SKM-1 treated with dmso at 0.1 percent for 144 hours (cell line): ENCODE results near the gene EIPR1.

Experiments used
- DNase-seq: peaks from one replicate; lab custom pipeline; 2025; ENCODE audit not compliant: unreplicated experiment; lab: John Stamatoyannopoulos, UW

EIPR1 gene

DNA sequence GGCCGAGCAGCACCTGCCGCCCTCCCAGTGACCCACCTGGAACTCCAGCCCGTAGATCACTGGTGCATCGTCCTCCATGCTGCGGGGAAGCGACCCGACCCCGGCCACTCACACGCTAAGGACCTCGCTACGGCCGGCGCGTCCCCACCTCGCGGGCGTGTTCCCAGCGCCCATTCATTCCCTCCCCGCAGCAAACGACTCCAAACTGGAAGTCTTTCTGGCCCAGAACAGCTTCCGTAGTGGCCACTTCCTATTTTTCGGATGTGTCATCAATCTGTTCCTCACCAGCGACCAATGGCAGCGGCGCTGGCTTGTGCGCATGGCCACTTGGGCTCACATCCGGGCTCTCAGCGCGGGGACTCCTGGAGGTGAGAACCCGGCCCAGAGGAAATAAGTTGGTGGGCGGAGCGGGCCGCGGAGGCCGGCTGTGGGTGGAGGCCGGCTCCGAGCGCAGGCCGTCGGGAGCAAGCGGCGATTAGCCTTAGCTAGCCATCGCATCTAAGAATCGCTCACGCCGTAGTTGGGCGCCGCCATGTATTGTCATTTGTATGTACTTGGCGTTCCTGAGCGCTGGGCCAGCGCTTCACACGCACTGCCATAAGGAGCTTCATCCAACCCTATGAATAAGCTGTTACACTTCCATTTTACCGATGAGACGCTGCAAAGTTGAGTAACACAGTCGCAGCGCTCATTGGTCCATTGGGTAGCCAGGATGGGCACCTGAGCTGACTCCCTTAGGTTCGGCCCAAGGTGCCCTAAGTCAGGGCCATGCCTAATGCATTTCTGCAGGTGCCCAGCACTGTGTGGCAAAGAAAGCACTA lies at the start of gene EIPR1:
EIPR1 (minus strand) TSS at position 207 of the 821 bp plus-strand sequence; CDS start at position 78, 129 bp downstream.
- DNase-seq, result peak; percentile 98

DNA sequence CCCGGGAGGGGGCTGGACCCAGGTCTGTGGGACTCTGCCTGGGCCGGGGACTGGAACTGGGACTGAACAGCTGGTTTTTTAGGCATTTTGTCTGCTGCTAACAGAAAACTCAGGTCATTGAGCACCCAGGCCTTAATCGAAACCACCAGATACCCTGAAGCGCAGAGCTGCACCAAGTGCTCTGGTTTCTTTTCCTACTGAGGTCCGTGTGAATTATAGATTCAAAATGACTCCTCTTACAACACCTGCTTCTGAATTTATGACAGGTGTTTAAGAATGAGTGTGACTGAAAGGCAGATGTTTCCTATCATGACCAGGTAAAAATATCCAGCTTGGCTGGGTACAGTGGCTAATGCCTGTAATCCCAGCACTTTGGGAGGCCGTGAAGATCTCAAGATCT lies 49.7 kb upstream of the EIPR1 start:
- no peak for DNase-seq

DNA sequence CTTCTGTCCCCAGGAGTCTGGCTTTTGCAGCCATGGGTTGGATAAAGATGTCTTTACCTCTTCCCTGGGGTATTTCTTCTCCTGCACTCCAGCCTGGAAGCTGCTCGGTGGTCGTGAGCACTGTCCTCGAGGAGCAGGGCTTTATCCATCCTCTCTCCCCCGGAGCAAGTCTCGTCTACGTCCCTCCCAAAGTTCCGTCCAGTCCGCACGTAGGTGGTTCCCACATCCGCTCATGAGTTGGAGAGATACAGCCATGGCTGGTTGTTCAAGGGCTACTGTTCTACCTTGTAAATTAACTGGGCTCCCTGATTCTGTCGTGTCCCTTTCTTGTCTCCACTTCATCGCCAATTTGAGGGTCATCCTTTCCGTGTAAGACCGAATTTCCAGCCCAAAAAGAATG lies 49.0 kb upstream of the EIPR1 start:
- DNase-seq, result no peak

- DNase-seq, result no peak
Measured at GRCh38 chr2:3424171-3424795, 46.7 kb upstream of the EIPR1 start.

DNA sequence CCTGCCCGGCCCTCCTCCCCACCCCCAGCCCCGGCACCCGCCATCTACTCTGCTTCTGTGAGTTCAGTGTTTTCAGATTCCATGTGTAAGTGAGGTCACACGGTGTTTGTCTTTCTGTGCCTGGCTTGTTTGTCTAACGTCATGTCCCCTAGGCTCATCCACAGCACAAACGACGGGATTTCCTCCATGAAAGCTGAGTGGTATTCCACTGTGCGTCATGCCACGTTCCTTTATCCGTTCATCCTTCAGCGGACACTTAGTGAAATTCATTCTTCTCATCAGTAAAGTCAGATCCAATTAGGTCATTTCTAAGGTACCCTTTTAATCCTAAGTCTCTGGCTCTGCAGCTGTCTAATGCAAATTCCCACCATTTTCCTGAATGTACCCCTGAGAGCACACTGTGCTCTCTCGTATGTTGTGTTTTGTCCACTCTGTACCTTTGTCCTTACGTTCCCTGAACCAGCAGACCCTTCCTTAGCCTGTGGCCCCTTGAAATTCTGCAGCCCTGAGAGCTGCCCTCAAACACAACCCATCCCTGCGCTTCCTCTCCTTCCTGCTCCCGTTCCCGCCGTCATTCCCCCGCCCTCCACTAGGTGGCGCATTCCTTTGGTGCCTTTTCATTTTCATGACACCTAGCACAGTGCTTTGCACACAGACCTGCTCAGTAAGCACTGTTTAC lies 46.0 kb upstream of the EIPR1 start:
- peak; percentile 46 for DNase-seq

- DNase-seq, result no peak
Measured at GRCh38 chr2:3422161-3422779, 44.7 kb upstream of the EIPR1 start.

DNA sequence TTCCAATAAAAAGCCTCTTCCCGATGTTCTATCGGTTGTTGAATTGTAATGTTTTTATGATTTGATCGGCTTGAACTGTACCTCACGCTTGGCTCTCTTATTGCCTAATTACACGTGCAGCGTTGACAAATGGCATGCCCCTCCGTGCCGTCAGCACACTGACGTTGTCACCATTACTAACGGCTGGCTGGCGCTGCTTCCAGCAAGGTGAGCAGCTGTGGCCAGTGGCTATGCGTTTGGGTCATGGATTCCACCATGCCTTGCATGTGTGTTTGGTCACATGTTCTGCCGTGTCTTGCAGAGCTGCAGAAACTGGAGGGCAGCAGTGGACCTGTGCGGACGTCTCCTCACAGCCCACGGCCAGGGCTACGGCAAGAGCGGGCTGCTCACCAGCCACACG lies 44.0 kb upstream of the EIPR1 start:
- no peak for DNase-seq

DNA sequence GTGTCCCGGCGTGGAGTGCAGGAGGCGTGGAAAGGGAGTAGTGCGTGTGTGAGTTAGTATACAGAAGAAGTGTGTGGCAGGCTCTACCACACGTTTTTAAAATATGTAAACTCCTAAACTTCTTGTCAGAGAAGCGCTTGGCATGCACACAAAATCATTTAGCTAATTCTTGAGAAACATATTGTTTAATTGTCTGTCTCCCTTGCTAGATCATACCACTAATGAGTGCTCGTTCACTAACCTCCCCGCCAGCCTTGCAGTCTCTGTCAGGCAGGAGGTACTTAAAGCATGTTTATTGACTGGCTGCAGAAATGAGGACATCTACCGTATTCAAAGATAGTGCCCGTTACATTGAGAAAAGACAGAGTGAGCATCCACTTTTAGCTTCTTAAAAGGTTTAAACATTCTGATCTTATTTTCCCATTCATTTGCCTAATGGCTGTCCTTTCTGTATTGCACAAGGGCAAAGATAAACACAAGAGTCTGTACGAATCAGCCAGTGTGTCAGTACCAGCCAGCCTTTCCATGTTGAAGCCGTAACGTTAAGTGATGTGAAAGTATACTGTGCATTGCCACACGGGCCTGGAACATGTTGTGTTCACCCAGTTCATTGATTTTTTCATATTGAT lies 43.3 kb upstream of the EIPR1 start:
- no peak for DNase-seq

DNA sequence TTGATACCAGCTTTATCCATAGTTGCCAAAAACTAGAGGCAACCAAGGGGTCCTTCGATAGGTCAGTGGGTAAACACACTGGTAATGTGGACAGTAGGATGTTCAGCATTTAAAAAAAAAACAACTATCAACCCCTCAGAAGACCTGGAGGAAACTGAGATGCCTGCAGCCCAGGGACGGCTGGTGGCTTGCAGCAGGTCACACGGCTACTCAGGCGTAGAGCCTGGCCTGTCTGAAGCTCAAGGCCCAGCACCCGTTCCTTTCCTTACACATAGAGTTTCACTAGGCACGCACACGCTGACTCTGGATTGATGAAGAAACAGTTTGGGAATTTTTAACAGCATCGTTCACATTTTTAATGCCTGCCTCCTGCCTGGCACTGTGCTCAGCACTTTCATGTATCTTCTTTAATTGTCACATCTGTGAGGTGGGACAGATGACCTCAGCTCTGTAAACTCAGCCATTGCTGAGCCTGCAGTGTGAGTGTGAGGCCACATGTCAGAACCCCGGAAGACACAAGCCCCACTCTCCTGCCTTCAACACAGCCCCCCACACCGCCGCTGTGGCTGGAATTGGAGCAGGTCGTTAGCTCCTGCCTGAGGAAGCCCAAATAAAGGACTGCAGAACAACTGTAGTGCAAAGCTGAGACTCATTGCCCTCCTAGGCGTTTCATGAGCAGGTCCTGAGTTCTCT lies 42.6 kb upstream of the EIPR1 start:
- DNase-seq, result no peak

DNA sequence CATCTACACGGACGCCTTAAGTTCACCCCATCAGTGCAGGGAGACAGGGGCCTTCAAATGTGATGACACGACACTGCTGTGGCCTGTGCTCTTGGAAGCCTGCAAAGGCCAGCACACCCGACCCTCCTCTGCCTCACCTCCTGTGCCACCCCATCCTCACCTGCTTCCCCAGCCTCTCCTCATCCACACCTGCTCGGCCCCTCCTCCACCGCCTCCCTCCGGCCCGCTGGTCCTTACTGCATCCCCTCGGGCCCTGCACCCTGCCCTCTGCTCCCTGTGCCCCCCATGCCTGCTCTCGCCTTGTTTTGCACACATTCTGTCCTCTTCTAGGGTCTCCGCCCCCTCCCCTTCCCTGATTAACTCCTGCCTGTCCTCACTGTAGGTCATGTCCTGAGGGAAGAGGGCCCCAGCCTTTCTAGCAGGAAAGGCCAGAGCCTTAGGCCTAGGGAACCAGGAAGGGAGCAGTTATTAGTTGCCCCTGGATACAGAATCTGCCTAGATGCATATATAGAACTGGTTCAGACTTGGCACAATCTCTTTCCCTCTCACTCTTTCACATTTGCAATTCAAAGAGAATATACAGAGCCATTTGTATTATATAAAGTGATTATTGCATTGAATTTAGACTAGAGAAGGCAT lies 41.3 kb upstream of the EIPR1 start:
- no peak for DNase-seq

GRCh38 chr2:3414133-3414860 lies 36.7 kb upstream of the EIPR1 start:
- no peak for DNase-seq

- DNase-seq, result no peak
Measured at GRCh38 chr2:3413697-3414096, 36.1 kb upstream of the EIPR1 start.

DNA sequence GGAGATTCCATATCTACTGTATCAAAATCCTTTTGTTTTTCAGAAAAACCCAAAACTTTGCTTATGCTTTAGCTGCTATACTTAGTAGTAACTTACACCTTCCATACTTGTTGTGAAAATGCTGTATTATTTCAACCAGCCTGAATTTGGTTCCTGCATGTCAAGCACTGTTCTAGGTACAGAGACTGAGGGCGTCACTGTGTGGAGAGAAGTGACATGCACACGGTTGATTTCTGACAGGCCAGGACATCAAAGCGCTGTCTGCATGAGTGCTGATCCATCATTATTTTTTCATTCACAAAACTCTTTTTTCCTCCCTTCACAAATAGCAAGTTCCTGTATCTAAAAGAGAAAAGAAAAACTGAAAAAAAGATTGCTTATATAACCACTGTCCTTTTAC lies 33.5 kb upstream of the EIPR1 start:
- no peak for DNase-seq

DNA sequence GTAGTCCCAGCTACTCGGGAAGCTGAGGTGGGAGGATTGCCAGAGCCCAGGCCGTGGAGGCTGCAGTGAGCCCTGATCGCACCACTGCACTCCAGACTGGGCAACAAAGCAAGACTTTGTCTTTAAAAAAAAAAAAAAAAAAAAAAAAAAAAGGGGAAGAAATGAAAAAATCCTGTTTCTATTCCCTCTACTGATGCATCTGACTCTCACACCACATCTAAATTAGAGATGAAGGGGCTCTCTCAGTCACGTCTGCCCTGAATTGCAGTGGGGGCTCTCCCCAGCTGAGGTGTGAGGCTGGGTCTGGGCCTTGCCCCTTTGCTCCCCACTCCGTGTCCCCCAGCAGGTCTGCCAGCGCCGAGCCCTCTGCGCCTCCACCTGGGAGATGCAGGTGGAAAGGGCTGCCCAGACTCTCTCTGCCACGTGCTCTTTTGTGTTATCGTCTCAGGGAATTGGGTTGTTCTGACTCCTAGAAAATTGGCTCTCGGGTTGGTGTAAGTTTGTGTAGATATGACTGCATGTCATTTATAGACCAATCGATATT lies 32.1 kb upstream of the EIPR1 start:
- no peak for DNase-seq

GRCh38 chr2:3408781-3409180 lies 31.2 kb upstream of the EIPR1 start:
- no peak for DNase-seq

DNA sequence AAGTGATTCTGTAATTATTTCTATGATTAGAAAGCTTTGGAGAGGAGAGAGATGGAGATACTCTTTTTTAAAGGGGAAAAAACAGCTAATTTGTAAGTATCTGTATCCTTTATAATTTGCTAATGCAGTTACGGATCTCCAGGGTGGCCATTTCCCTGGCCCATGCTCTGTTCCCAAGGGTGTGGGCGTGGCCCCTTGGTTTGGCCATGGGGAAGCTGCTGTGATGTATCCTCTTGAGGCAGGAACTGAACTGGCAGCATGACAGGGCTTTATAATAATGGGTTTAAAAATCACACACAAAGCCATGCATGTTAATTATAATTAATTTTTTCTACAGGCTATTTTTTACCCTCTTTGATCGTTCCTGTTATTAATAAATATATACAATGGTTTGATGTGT lies 28.9 kb upstream of the EIPR1 start:
- DNase-seq, result no peak

- no peak for DNase-seq
Measured at GRCh38 chr2:3405876-3406275, 28.3 kb upstream of the EIPR1 start.

GRCh38 chr2:3405307-3405706 lies 27.7 kb upstream of the EIPR1 start:
- DNase-seq, result no peak

- no peak for DNase-seq
Measured at GRCh38 chr2:3404349-3404894, 26.8 kb upstream of the EIPR1 start.
